Stimulated activated naive CD8-positive, alpha-beta T cell treated with anti-CD3 and anti-CD28 coated beads, Interleukin-15, Interleukin-2, amounts not matched to agents 100 ng/mL and 50 ng/mL, for 24 hours (primary cell): ENCODE measurements around the gene AGPAT4.
"Not testable (repeated sequence)": the region's sequence is repeated elsewhere in the genome, so short reads cannot be mapped to it uniquely, and the experiment has no call there.

Source experiments
- H3K27ac Mint-ChIP-seq: one replicate; pipeline ENCODE4 v1.8.0; 2021; ENCODE audit warnings: mild to moderate bottlenecking, mixed read lengths
- H3K27me3 Mint-ChIP-seq: one replicate; pipeline ENCODE4 v1.8.0; 2021; ENCODE audit warnings: mixed read lengths
- H3K36me3 Mint-ChIP-seq: one replicate; pipeline ENCODE4 v1.8.0; 2021; ENCODE audit warnings: low read depth, mixed read lengths
- H3K4me1 Mint-ChIP-seq: one replicate; pipeline ENCODE4 v1.8.0; 2021; ENCODE audit warnings: low read depth, mixed read lengths
- H3K4me3 Mint-ChIP-seq: one replicate; pipeline ENCODE4 v1.8.0; 2021; ENCODE audit warnings: mild to moderate bottlenecking, mixed read lengths
- H3K9me3 Mint-ChIP-seq: one replicate; pipeline ENCODE4 v1.8.0; 2021; ENCODE audit warnings: mixed read lengths

Gene AGPAT4

DNA sequence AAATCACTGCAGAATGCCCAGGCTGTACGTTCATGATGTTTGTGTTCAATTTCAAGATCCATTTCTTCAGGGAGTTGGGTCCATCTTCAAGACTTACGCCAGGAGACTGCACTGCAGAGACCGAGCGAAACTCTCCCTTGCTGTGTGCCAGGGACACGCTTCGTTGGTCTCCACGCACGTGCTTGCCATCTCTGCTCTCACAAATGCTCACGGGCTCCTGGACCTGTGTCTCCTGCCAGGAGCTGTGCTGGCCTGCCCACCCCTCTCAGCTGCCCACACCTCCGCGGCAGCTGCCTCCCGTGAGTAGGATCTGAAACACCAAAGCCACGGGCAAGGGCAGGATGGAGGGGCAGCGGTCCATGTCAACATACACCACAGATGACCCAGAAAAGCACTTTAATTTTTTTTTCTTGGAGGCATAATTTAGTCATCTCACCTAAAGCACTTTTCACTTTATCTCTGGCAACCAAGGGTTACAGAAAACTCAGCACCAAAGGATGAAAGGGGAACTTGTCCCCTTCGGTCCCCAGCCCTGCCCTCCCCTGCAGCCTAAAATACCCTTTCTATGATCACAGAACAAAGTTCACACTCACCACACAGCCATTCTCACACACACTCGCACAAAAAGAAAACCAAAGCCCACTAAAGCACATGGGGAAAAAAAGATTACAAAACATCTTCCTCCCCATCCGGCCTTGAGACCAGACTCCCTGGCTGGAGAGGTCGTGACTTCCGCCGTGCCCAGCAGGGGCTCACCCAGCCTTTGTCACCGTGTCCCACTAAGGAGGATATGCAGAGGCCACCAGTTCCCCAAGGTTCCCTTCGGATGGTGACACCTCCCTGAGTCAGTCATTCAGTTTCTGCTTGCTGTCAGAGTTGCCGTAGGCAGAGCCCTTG lies 137.9 kb downstream of the AGPAT4 start:
- H3K27me3 Mint-ChIP-seq: no peaks in the 10 kb centered on the region
- no peak overlapping the region for H3K27ac Mint-ChIP-seq
- no peak overlapping the region for H3K4me3 Mint-ChIP-seq
- H3K9me3 Mint-ChIP-seq: no peaks in the 10 kb centered on the region
- H3K36me3 Mint-ChIP-seq: no peaks in the 10 kb centered on the region
- H3K4me1 Mint-ChIP-seq: no peaks in the 10 kb centered on the region

DNA sequence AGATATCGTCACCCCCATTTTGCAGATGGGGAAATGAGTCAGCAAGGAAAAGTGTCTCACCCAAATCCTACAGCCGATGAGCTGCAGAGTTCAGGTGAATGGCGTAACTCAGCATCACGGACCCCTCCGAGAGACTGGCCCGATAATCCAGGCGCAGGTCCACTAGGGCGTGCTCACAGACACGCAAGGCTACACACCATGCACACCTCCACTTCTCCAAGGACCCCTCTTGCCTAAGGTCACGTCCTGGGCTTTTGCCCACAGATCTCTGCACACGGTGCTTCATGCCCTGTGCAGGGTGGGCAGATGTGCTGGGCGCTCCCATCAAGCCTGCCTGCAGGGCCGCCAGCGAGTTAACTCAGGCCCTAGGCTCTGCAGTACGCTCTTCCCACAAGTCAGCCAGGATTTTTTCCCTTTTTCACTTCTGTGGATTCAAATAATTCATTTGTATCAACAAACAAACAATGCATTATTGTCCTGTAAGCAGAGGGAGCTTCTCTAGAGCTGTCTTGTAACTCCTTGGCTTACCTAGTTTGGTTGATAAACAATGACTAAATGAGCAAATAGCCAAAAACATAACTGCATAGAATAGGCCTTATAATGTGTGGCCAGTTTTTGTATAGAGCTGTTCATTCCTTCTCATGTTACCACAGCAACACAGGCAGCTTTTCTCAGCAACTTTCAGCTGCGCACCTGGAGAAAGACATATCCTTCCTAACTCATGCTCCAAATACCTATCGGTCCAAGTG lies 139.1 kb downstream of the AGPAT4 start:
- H3K9me3 Mint-ChIP-seq: no peaks in the 10 kb centered on the region
- no peak overlapping the region for H3K4me3 Mint-ChIP-seq
- H3K4me1 Mint-ChIP-seq: no peaks in the 10 kb centered on the region
- no peaks in the 10 kb centered on the region for H3K27me3 Mint-ChIP-seq
- H3K27ac Mint-ChIP-seq: no peak overlapping the region
- peaks cover 8% of the 10 kb centered on the region for H3K36me3 Mint-ChIP-seq

DNA sequence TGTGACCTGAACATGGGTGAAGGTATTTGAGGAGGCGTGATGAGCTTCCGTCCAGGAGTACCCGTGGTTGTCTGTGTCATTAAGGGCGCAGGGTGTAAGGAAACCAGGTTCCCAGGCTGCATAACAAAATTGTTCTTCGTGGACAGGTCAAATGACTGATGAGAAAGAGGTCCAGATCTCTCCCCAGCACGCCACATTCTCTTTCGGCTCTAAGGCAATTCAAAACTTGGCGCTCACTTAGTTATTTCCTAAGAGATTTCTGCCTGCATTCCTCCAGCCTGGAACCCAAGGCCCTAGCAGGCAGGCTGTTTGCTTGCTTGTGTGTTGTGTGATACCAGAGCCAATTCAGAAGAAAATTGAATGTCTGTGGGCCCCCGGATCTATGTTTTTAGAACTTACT lies 139.9 kb downstream of the AGPAT4 start:
- H3K36me3 Mint-ChIP-seq: peaks cover 14% of the 10 kb centered on the region
- no peaks in the 10 kb centered on the region for H3K9me3 Mint-ChIP-seq
- H3K27ac Mint-ChIP-seq: no peak overlapping the region

DNA sequence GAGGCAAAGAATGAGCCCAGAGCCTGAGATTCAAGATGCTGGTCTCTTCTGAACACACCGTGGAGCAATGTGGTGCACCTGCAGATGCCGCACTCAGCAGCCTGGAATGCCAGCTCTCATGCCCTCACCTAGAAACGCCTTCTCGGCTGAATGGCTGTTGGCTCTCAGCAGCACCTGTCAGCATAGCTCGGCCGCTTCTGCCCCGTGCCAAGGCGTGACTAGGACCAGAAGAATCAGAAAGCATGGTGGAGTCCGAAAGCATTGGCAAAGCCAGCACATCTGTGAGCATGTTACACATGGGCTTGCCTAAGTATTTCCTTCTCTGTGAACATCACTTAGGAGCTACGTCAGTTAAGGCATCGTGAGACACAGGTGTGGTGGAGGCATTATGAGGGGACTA lies 141.5 kb downstream of the AGPAT4 start:
- Mint-ChIP-seq H3K27ac (no peak overlapping the region), H3K27me3 (no peaks in the 10 kb centered on the region), H3K4me3 (no peak overlapping the region), H3K9me3 (no peaks in the 10 kb centered on the region), H3K36me3 (peaks cover 20% of the 10 kb centered on the region), H3K4me1 (peaks cover 19% of the 10 kb centered on the region)

More for the DNA sequence above, 139.9 kb downstream of the AGPAT4 start:
- H3K4me3 Mint-ChIP-seq: no peak overlapping the region
- H3K4me1 Mint-ChIP-seq: peaks cover 5% of the 10 kb centered on the region
- no peaks in the 10 kb centered on the region for H3K27me3 Mint-ChIP-seq

DNA sequence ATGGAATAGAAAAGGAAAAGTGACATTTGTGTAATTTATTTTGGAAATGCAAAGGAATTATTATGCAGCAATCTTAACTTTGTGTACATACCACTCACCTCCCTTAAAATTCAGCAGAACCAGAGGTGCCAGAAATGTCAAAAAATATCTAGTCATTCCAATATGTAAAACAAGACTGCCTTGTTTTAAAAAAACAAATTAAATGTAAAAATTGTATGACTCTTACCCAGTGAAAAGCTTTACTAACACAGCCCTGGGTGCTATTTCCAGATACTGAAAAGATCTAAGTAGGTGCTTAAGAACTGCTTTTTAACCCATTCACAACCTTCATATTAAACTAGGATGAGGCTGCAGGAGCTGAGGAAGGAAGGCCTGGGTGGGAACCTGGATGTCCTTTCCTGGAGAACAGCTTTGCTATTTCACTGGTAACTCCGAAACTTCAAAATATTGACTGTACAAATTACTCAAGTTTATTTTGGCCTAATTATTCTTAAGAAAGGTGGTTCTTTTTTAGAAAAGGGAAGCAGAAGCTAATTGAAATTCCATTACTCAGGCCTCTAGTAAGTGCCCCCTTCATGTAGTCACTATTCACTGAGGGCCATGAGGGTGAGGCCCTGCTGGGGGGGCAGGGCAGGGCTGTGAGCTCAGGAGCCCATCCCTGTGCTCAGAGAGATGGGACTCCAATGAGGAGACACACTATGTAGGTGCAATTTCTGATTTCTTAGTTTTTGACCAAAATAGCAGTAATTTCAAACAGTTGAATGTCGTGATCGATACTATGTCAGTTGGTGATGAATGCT lies 142.7 kb downstream of the AGPAT4 start:
- Mint-ChIP-seq H3K36me3 (peaks cover 30% of the 10 kb centered on the region), H3K9me3 (no peaks in the 10 kb centered on the region), H3K4me3 (no peak overlapping the region), H3K4me1 (peaks cover 19% of the 10 kb centered on the region), H3K27me3 (no peaks in the 10 kb centered on the region), H3K27ac (no peak overlapping the region)

DNA sequence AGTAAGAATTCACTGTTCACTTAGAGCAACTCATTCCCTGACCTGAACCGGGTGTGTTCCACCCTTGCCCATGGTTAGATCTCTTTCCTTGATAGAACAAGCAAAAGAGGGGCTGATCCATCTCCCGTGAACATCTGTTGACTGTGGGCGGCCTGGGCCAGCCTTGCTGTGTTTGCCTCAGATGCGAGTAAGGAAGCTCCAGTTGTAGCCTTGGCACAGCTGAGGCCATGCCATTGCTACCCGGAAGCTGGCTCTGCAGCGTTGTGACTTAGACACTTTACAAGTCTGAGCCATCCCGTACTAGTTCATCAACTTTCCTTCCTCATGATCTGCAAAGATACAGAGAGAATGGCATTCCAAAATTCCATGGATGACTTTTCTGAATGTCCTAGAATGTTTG lies 143.3 kb downstream of the AGPAT4 start:
- H3K4me3 Mint-ChIP-seq: no peak overlapping the region
- peaks cover 19% of the 10 kb centered on the region for H3K4me1 Mint-ChIP-seq
- no peaks in the 10 kb centered on the region for H3K27me3 Mint-ChIP-seq
- no peak overlapping the region for H3K27ac Mint-ChIP-seq
- no peaks in the 10 kb centered on the region for H3K9me3 Mint-ChIP-seq
- H3K36me3 Mint-ChIP-seq: peaks cover 36% of the 10 kb centered on the region

DNA sequence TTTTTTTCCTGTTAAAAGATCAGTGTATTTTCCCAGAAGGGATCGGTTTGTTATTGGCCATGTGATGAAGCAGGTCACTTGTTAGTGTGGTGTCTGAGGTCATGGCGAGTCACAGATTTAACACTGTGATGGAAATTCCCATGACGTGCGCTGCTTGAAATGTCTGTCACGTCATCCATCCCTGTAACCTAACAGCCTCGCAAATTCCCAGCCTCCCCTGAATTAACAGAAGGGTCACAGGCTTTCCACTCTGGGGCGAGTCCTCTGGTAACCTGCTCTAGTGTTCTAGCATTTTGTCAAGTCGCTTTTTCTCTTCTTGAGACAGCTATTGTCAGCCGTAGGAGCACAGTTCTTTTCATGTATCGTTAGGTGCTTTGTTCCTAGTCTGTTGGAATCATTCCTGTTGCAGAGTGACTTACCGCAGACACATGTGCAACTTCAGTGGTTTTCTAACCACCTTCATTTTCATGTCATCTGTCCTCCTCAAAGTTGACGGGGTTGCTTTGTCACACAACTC lies 145.1 kb downstream of the AGPAT4 start:
- Mint-ChIP-seq H3K4me1 (peaks cover 19% of the 10 kb centered on the region), H3K4me3 (no peak overlapping the region), H3K36me3 (peaks cover 54% of the 10 kb centered on the region), H3K27me3 (no peaks in the 10 kb centered on the region), H3K9me3 (peaks cover 12% of the 10 kb centered on the region), H3K27ac (peak overlapping the region; percentile 47)

DNA sequence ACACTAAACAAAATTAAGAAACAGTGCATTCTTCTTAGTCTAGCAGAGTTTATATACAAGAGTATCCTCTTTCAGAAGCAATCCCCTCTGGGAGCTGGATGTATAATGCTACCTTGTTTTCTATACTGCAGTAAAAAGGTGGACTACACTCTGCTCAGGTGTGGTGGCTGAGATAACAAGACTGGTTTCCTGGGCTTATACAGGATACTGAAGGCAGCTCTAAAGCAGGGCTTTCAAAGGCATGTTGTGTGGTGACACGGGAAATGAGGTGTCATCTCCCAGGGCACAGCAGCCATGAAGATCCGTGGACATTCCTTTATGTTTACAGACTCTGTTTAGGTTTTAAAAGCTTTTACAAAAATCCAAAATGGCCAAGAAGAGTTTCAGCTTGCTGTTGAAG lies 145.6 kb downstream of the AGPAT4 start:
- H3K27ac Mint-ChIP-seq: peak overlapping the region; percentile 47
- no peak overlapping the region for H3K4me3 Mint-ChIP-seq
- no peaks in the 10 kb centered on the region for H3K27me3 Mint-ChIP-seq
- H3K9me3 Mint-ChIP-seq: peaks cover 15% of the 10 kb centered on the region
- peaks cover 59% of the 10 kb centered on the region for H3K36me3 Mint-ChIP-seq
- peaks cover 19% of the 10 kb centered on the region for H3K4me1 Mint-ChIP-seq

DNA sequence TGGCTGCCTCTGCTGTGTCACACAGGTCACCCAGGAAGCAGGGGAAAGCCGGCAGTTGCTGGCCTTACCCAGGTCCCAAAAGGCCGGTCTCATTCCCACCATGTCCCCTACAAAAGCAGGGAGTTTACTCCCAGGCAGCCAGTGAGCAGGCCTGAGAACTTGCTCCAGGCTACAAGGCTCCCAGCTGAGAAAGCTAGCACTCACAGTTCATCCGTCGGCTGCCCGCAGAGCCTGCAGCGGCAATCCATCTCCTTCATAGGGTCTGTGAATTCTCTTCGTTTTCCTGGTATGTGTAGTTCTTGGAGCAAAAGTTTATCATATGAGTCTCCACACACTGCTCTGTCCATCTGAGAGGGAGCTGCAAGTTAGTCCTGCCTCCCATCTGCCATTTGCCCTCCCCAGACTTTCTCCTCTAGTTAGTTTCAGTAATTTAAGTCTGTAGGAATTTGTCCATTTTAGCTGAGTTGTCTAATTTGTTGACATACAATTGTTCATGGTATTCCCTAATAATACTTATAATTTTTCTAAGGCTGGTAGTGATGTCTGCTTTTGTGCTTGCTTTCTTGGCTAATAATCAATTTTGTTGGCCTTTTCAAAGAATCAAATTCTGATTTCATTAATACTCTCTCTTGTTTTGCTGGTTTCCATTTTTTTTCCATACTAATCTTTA lies 146.7 kb downstream of the AGPAT4 start:
- Mint-ChIP-seq H3K27ac (peak overlapping the region; percentile 7), H3K4me3 (no peak overlapping the region), H3K36me3 (peaks cover 69% of the 10 kb centered on the region), H3K27me3 (no peaks in the 10 kb centered on the region), H3K9me3 (peaks cover 17% of the 10 kb centered on the region), H3K4me1 (peaks cover 19% of the 10 kb centered on the region)

DNA sequence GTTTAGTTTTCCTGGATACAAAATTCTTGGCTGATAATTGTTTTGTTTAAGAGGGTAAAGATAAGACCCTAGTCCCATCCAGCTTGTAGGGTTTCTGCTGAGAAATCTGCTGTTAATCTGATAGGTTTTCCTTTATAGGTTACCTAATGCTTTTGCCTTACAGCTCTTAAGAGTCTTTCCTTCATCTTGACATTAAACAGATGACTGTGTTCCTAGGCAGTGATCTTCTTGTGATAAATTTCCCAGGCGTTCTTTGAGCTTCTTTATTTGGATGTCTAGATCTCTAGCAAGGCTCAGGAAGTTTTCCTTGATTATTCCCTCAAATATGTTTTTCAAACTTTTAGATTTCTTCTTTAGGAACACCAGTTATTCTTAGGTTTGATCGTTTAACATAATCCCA lies 148.3 kb downstream of the AGPAT4 start:
- no peak overlapping the region for H3K27ac Mint-ChIP-seq
- peaks cover 85% of the 10 kb centered on the region for H3K36me3 Mint-ChIP-seq
- H3K9me3 Mint-ChIP-seq: peaks cover 27% of the 10 kb centered on the region
- peaks cover 19% of the 10 kb centered on the region for H3K4me1 Mint-ChIP-seq
- no peaks in the 10 kb centered on the region for H3K27me3 Mint-ChIP-seq
- H3K4me3 Mint-ChIP-seq: no peak overlapping the region

DNA sequence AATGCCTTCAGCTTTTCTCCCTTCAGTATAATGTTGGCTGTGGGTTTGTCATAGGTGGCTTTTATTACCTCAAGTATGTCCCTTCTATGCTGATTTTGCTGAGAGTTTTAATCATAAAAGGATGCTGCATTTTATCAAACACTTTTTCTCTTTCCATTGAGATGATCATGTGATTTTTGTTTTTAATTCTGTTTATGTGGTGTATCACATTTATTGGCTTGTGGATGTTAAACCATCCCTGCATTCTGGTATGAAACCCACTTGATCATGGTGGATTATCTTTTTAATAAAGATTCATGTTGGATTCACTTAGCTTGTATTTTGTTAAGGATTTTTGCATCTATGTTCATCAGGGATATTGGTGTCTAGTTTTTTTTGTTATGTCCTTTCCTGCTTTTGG lies 150.5 kb downstream of the AGPAT4 start:
- not testable (repeated sequence) for H3K27me3 Mint-ChIP-seq, H3K4me1 Mint-ChIP-seq, H3K27ac Mint-ChIP-seq, H3K4me3 Mint-ChIP-seq
- Mint-ChIP-seq H3K9me3 (peaks cover 40% of the 10 kb centered on the region), H3K36me3 (peaks cover 89% of the 10 kb centered on the region)

DNA sequence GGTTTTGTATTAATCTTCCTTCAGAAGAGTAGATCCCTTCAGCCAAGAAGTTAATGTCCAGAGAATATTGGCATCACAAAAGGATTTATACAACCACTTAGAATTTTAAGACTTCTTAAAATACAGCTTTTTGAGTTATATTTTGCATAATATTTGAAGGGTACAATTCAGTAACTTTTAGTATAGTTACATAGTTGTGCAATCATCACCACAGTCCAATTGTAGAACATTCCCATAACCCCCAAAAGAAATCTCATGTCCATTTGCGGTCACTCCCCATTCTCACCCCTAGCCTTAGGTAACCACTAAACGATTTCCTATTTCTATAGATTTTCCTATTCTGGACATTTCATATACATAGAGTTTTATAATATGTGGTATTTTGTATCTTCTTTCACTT lies 155.9 kb downstream of the AGPAT4 start:
- Mint-ChIP-seq H3K27me3 (no peaks in the 10 kb centered on the region), H3K4me1 (peaks cover 7% of the 10 kb centered on the region), H3K4me3 (no peak overlapping the region), H3K36me3 (peaks cover 85% of the 10 kb centered on the region), H3K9me3 (peaks cover 25% of the 10 kb centered on the region), H3K27ac (no peak overlapping the region)

DNA sequence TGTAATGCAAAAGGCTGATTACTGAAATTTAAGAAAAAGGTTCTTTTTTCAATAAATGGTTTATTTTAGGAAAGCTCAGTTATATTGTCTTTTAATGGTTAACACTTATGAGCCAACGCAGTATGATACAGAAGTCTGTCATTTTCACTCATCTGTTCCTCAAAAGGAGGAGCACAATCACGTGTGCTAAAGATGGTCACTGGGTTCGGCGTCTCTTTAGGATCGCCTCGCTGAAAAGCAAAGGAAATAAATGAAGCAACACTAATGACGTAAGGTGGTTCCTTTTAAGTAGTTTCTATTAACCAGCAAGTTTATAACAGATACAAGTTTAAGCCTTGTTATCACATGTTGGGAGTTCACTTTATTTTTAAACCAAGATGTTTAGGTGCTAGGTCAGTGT lies 156.6 kb downstream of the AGPAT4 start:
- Mint-ChIP-seq H3K4me1 (peaks cover 7% of the 10 kb centered on the region), H3K36me3 (peaks cover 85% of the 10 kb centered on the region), H3K4me3 (no peak overlapping the region), H3K27me3 (no peaks in the 10 kb centered on the region), H3K27ac (no peak overlapping the region), H3K9me3 (peaks cover 25% of the 10 kb centered on the region)

DNA sequence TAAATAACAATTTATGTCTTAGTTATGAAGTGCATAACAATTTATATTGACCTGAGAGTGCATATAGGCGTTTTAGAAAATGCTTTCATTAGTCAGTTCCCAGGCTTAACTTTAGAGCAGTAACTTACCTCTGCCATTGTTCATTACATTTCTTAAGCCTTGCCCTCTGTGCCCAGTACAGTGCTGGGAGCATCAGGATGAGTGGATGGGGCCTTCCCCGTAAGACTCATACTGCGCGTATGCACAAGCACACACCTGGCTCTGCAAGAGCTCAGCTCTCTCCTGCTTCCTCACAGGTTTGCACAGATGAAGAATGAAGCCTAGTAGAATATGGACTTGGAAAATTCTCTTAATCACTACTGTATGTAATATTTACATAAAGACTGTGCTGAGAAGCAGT lies 157.3 kb downstream of the AGPAT4 start:
- Mint-ChIP-seq H3K9me3 (peaks cover 17% of the 10 kb centered on the region), H3K4me1 (peaks cover 7% of the 10 kb centered on the region), H3K27me3 (no peaks in the 10 kb centered on the region), H3K36me3 (peaks cover 85% of the 10 kb centered on the region), H3K27ac (no peak overlapping the region), H3K4me3 (no peak overlapping the region)
